Keratinocyte (primary cell): Measurements from ENCODE around the gene KDM1B. TPM values are rescaled to one million over a fixed set of nuclear protein-coding genes. Genes with fewer than 3 reads are reported as not detected.

Experiments
- DNase-seq: peaks from one replicate; pipeline ENCODE4 v3.0.0-alpha.2; 2011; ENCODE audit warnings: low read depth, missing footprints, low spot score
- FAIRE-seq: peaks from 2 replicates; lab custom pipeline; 2011; peaks lifted over from hg19 to GRCh38; lab: Jason Lieb, UNC
- H2AFZ ChIP-seq: 2 replicates; pipeline ENCODE4 v1.6.0; 2012; ENCODE audit warnings: low read length, control low read depth, inconsistent platforms; ENCODE audit not compliant: control insufficient read depth
- H3K27ac ChIP-seq: 2 replicates; pipeline ENCODE4 v1.5.1; 2011; ENCODE audit warnings: low read length; ENCODE audit not compliant: control insufficient read depth, insufficient read depth
- H3K27me3 ChIP-seq: 3 replicates; pipeline ENCODE4 v1.6.0; 2011; ENCODE audit warnings: low read length; ENCODE audit not compliant: control insufficient read depth, insufficient read depth; ENCODE audit errors: extremely low read depth
- H3K36me3 ChIP-seq, 2 experiments: 2 replicates in 1 of 2; 3 replicates in 1 of 2; pipeline ENCODE4 v1.5.1; 2011; ENCODE audit warnings: low read length in 2 of 2, mild to moderate bottlenecking in 1 of 2; ENCODE audit not compliant: control insufficient read depth in 2 of 2, insufficient read depth in 2 of 2; ENCODE audit errors: extremely low read depth in 1 of 2
- H3K4me1 ChIP-seq: 3 replicates; pipeline ENCODE4 v1.5.1; 2011; ENCODE audit warnings: low read length; ENCODE audit not compliant: control insufficient read depth, insufficient read depth; ENCODE audit errors: extremely low read depth
- H3K4me2 ChIP-seq: 3 replicates; pipeline ENCODE4 v1.6.0; 2011; ENCODE audit warnings: low read depth, low read length; ENCODE audit not compliant: control insufficient read depth, insufficient read depth; ENCODE audit errors: extremely low read depth
- H3K4me3 ChIP-seq, 3 experiments: fragments of 200-600 bp in 1 of 3; sonication (generic) in 1 of 3; 2 replicates in 2 of 3; 3 replicates in 1 of 3; pipeline ENCODE4 v1.5.1; 2011 to 2016; ENCODE audit warnings: low read length in 3 of 3, mild to moderate bottlenecking in 3 of 3, control low read depth in 2 of 3, inconsistent platforms in 1 of 3, low read depth in 1 of 3, mixed read lengths in 1 of 3, mixed run types in 1 of 3, moderate library complexity in 1 of 3; ENCODE audit not compliant: control insufficient read depth in 2 of 3, insufficient read depth in 2 of 3; ENCODE audit errors: extremely low read depth in 1 of 3
- H3K79me2 ChIP-seq: 2 replicates; pipeline ENCODE4 v1.6.0; 2012; ENCODE audit warnings: low read length; ENCODE audit not compliant: control insufficient read depth, insufficient read depth
- H3K9ac ChIP-seq: 3 replicates; pipeline ENCODE4 v1.6.0; 2011; ENCODE audit warnings: low read length; ENCODE audit not compliant: control insufficient read depth, insufficient read depth; ENCODE audit errors: extremely low read depth
- H3K9me1 ChIP-seq: 3 replicates; pipeline ENCODE4 v1.6.0; 2011; ENCODE audit warnings: low read length; ENCODE audit not compliant: control insufficient read depth, insufficient read depth; ENCODE audit errors: extremely low read depth
- H3K9me3 ChIP-seq: 2 replicates; pipeline ENCODE4 v1.5.1; 2012; ENCODE audit warnings: low read depth, low read length; ENCODE audit not compliant: control insufficient read depth
- H4K20me1 ChIP-seq: 3 replicates; pipeline ENCODE4 v1.6.0; 2011; ENCODE audit warnings: low read length; ENCODE audit not compliant: control insufficient read depth, insufficient read depth; ENCODE audit errors: extremely low read depth
- EZH2 ChIP-seq: IDR thresholded peaks from one replicate; pipeline ENCODE4 v1.6.1; 2012; ENCODE audit warnings: inconsistent platforms, mild to moderate bottlenecking, low read length, moderate library complexity
- dilution Hi-C: fragments of 300-500 bp; cut with MboI; formaldehyde crosslinking; loops from one replicate; pipeline ENCODE4 v1.7.0; 2020; ENCODE audit warnings: low sequenced_read_pairs; ENCODE audit not compliant: extremely low pct_ligation_motif_present
- polyA plus RNA-seq, 5 experiments: library from polyadenylated mRNA; depleted of rRNA in 3 of 5; stranded (reverse) in 3 of 5; stranded (forward) in 1 of 5; unstranded in 1 of 5; fragments of >200 nt; gene quantifications; 1 replicate in 1 of 5; 2 replicates in 3 of 5; 3 replicates in 1 of 5; pipeline versions ENCODE4 v1.2.1 to v1.2.3, GENCODE V29; 2011 to 2012; ENCODE audit warnings: missing spikeins in 2 of 5, low read depth in 1 of 5, low replicate concordance in 1 of 5
- TF ChIP-seq, protein P1 (sequence below), 3 experiments: IDR thresholded peaks in 1 of 3; conservative IDR thresholded peaks in 1 of 3; optimal IDR thresholded peaks in 1 of 3; 2 replicates in 2 of 3; 3 replicates in 1 of 3; pipeline versions ENCODE3 to v1.5.1; 2011; ENCODE audit warnings: low read length in 3 of 3, mild to moderate bottlenecking in 3 of 3, moderate library complexity in 2 of 3, control low read depth in 1 of 3, inconsistent platforms in 1 of 3; ENCODE audit not compliant: insufficient read depth in 2 of 3; ENCODE audit errors: extremely low read depth in 1 of 3

Gene KDM1B
- polyA plus RNA-seq, 1 donor (not counting 4 experiments of a cell fraction or from before 2014, with no cell fraction given), result 32.7 TPM

DNA sequence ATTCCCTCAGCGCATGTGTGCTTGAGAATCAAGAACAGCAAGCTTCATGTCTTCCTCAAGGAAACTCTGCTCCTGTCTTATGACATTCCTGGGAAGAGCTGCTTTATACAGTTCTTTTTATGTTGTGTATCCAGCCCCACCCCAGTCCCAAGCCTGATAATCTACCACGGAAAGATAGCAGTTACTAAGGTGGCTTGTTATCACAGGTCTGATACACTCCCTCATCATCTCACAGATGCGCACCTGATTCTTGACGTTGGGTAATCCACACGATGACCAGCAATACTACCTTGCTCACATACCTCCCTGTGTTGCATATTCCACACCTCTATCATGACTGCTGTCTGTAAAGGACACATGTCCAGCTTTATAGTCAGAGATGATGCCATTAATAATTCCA is 36.0 kb upstream of the KDM1B start:
- dilution Hi-C loops, result no loop called here
- Histone ChIP-seq H3K4me2 (no peak overlapping the region), H3K79me2 (no peaks in the 10 kb centered on the region), H3K27me3 (no peaks in the 10 kb centered on the region), H3K4me3 (no peak overlapping the region), H3K9me3 (peaks cover 3% of the 10 kb centered on the region), H4K20me1 (no peaks in the 10 kb centered on the region), H3K9me1 (no peaks in the 10 kb centered on the region), H3K4me1 (peaks cover 26% of the 10 kb centered on the region), H3K27ac (peak overlapping the region; percentile 13), H2AFZ (no peak overlapping the region), H3K9ac (peak overlapping the region; percentile 19), H3K36me3 (no peaks in the 10 kb centered on the region)
- peak; percentile 28 for DNase-seq
- peak; percentile 86 for FAIRE-seq
- TF ChIP-seq, protein P1, sequence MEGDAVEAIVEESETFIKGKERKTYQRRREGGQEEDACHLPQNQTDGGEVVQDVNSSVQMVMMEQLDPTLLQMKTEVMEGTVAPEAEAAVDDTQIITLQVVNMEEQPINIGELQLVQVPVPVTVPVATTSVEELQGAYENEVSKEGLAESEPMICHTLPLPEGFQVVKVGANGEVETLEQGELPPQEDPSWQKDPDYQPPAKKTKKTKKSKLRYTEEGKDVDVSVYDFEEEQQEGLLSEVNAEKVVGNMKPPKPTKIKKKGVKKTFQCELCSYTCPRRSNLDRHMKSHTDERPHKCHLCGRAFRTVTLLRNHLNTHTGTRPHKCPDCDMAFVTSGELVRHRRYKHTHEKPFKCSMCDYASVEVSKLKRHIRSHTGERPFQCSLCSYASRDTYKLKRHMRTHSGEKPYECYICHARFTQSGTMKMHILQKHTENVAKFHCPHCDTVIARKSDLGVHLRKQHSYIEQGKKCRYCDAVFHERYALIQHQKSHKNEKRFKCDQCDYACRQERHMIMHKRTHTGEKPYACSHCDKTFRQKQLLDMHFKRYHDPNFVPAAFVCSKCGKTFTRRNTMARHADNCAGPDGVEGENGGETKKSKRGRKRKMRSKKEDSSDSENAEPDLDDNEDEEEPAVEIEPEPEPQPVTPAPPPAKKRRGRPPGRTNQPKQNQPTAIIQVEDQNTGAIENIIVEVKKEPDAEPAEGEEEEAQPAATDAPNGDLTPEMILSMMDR (optimal IDR thresholded peaks at IDR 0.05 in 1 of 3, IDR thresholded peaks at IDR 0.05 in 1 of 3, conservative IDR thresholded peaks at IDR 0.05 in 1 of 3; ENCODE audit: extremely low read depth in 1 of 3, insufficient read depth in 2 of 3, low read length in 3 of 3), result no peak
- no peak for TF ChIP-seq EZH2

DNA sequence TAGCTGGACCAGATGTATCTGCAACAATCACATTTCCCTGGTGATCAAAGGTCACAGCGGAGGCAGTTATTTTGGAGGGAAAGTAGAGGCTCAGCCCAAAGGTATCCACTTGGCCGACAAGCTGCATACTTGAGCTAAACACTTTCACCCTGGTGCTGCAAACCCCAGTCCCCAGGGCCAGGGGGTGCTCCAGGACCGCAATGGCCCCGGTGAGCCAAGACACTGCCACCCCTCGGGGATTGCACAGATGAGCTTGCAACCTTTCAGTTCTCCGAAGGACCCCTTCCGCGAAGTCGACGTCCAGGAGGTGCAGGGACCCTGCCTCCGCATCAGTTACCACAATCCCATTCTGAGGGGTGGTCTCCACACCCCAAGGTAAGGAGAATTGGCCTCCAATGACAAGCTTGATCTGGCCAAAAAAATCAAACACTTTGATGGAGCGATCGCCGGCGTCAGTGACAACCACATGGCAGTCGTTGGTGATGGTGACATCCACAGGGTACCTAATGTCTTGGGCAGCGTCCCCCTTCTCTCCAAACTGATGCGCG is 33.6 kb upstream of the KDM1B start:
- peaks cover 3% of the 10 kb centered on the region for H3K9me3 ChIP-seq
- TF ChIP-seq EZH2, result no peak
- TF ChIP-seq, protein P1 (optimal IDR thresholded peaks at IDR 0.05 in 1 of 3, IDR thresholded peaks at IDR 0.05 in 1 of 3, conservative IDR thresholded peaks at IDR 0.05 in 1 of 3; ENCODE audit: extremely low read depth in 1 of 3, insufficient read depth in 2 of 3, low read length in 3 of 3), result no peak
- FAIRE-seq (no peak), DNase-seq (no peak)
- no peak overlapping the region for H2AFZ ChIP-seq
- H3K9me1 ChIP-seq, result no peaks in the 10 kb centered on the region
- peak overlapping the region; percentile 79 for H3K4me2 ChIP-seq
- H3K79me2 ChIP-seq, result no peaks in the 10 kb centered on the region
- no peak overlapping the region for H3K27ac ChIP-seq
- no peak overlapping the region for H3K4me3 ChIP-seq
- H3K36me3 ChIP-seq, result no peaks in the 10 kb centered on the region
- no peaks in the 10 kb centered on the region for H4K20me1 ChIP-seq
- H3K9ac ChIP-seq, result no peak overlapping the region
- dilution Hi-C loops, result no loop called here
- peaks cover 26% of the 10 kb centered on the region for H3K4me1 ChIP-seq
- H3K27me3 ChIP-seq, result no peaks in the 10 kb centered on the region
